Prostate gland (tissue), 2 donors: ENCODE results near the gene ADGRB3.

Source experiments
- POLR2A ChIP-seq: fragments of 450-650 bp; IDR thresholded peaks from one replicate; pipeline ENCODE4 v1.6.1; 2016; ENCODE audit warnings: antibody characterized with exemption, mild to moderate bottlenecking
- POLR2AphosphoS5 ChIP-seq: sonication (generic); formaldehyde crosslinking; IDR thresholded peaks from one replicate; pipeline ENCODE4 v1.6.1; 2017; ENCODE audit warnings: antibody characterized with exemption
- TF ChIP-seq, protein P1 (sequence below), 4 experiments: fragments of 200-600 bp in 2 of 4; fragments of 450-650 bp in 2 of 4; sonication (generic) in 2 of 4; IDR thresholded peaks; 1 replicate in 3 of 4; 2 replicates in 1 of 4; pipeline ENCODE4 v1.5.1; 2016 to 2019; ENCODE audit warnings: antibody characterized with exemption in 4 of 4, mild to moderate bottlenecking in 2 of 4, moderate library complexity in 2 of 4

DNA sequence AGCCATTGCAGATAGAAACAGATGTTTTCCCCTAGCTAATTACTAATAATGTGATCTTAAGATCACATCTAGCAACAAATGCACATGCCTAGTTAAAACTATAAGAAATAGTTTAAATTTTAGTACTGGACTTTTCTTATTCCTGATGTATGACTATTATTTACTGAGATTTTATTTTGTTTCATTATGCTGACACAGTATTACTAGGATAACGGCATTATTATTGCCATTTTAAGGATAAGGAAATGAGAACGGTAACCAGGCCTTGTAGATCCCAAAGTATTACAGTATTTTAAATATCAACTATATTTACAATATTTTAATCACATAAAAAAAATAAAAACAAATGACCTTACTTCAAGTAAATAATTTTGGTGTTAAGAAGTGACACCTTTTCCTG is 240.3 kb downstream of the ADGRB3 start:
- TF ChIP-seq POLR2A (no peak), POLR2AphosphoS5 (no peak)
- TF ChIP-seq, protein P1, sequence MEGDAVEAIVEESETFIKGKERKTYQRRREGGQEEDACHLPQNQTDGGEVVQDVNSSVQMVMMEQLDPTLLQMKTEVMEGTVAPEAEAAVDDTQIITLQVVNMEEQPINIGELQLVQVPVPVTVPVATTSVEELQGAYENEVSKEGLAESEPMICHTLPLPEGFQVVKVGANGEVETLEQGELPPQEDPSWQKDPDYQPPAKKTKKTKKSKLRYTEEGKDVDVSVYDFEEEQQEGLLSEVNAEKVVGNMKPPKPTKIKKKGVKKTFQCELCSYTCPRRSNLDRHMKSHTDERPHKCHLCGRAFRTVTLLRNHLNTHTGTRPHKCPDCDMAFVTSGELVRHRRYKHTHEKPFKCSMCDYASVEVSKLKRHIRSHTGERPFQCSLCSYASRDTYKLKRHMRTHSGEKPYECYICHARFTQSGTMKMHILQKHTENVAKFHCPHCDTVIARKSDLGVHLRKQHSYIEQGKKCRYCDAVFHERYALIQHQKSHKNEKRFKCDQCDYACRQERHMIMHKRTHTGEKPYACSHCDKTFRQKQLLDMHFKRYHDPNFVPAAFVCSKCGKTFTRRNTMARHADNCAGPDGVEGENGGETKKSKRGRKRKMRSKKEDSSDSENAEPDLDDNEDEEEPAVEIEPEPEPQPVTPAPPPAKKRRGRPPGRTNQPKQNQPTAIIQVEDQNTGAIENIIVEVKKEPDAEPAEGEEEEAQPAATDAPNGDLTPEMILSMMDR (IDR thresholded peaks at IDR 0.05), result no peak
